CD4-positive, alpha-beta T cell treated with Interleukin-6 for 4 hours (primary cell): ENCODE data around the gene PPP1CC.
"Not testable (repeated sequence)": the region's sequence is repeated elsewhere in the genome, so short reads cannot be mapped to it uniquely, and the experiment has no call there.

ENCODE experiments used
- DNase-seq: peaks from one replicate; pipeline ENCODE4 v3.0.0-alpha.2; 2020; ENCODE audit warnings: mixed read lengths

PPP1CC gene

DNA sequence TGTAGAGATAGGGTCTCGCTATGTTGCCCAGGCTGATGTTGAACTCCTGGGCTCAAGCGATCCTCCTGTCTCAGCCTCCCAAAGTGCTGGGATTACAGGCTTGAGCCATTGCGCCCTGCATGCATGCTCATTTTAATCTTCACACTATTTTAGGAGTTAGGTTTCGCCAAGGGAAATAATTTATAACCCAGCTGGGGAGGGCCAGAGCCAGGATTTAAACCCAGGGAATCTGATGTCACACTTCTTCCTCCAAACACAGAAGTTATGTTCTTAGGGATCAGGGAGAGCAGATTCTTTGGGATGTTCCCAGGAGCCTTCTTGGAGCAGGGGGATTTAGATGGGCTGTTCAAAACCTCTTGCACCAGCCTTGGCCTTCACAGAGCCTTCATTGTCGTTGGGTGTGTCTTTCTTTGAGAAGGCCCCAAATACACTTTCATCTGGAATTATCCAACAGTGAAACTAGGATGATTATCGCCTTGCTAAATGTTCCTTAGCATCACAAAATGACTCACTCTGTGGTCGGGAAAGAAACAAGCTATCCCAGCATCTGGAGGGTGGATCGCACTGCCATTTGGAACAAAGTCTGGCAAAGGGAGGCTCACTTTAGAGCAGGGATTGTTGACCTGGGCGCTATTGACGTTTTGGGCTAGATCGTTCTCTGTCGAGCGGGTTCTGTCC is 8.2 kb upstream of the PPP1CC start:
- no peak for DNase-seq

DNA sequence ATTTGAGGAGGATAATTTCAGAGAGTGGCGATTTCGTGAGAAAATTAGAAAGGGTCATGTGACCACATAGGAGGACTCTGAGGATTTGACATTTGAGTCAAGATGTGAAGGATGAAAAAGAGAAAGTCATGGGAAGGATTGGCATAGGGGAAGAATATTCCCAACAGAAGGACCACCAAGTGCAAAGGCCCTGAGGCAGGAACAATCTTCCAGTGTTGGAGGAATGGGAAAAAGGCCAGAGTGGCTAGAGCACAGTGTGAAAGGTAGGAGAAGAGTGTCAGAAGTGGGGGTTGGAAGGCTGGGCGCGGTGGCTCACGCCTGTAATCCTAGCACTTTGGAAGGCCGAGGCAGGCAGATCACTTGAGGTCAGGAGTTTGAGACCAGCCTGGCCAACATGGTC is 3.9 kb upstream of the PPP1CC start:
- no peak for DNase-seq

DNA sequence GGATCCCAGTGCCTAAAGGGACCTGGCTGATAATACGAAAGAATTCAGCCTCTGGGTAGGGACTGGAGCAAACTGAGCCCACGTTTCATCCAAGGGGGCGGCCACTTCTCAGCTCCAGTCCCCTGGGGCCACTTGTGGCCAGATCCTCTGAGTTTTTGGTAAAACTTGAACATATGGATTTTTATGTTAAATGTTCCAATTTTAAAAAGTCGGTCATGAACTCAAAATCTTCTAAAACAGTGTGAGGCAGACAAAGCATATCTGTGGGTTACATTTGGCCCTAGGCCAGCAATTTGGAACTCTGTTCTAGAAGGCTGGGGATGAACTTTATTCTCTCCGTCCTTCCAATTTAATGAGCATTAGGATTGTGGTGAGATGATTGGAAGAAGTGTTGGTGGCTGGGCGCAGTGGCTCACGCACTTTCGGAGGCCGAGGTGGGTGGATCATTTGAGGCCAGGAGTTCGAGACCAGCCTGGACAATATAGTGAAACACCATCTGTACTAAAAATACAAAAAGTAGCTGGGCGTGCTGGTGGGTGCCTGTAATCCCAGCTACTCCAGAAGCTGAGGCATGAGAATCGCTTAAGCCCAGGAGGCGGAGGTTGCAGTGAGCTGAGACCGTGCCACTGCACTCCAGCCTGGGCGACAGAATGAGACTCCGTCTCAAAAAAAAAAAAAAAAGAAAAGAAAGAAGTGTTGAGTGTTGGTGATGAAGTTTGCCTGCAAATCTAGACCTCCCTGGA is 3.0 kb upstream of the PPP1CC start:
- no peak for DNase-seq

DNA sequence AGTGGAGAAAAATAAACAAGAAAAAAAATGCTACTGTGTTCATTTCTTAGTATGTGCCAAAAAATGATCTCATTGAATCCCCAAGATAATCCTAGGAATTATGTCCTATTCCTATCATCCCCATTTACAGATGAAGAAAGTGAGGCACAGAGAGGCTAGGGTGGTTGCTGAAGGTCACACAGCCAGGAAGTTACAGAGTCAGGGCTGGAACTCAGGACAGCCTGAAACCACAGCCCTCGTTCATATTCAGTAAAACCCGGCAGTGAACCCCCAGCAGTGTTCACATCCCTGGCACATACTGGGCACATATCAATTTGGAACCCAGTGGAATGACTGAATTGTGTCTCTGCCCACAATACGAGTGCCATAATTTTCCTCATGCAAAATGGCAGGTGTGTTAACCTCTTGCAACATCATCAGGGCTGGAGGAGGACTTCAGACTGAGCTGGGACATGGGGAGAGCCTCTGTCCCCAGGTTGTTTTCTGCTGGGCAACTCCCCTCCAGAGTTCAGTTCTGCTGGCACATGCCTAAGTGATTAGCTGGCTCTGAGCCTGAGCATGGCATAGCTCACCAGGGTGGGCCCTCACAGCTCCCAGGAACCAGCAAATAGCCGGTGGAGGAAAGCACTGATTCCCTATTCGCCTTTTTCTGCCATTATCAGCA is 2.0 kb upstream of the PPP1CC start:
- DNase-seq, result no peak

DNA sequence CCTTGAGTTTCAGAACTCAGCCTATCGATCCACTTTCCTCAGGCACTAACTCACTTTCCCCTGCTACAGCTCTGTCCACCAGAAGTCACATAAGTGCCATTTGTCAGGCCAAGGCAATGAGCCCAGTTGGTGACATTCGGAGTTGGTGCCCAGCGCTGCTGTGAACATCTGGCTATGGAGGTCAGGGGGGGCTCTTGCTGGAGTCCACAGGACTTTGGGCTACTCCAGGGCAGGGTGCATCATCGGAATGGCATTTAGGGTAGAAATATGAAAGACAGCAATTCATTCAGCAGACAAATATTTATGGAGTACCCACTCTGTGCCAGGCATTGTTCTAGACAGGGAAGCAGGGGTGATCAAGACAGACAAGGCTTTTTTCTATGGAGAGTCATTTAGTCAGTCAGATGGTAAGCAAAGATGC is 1.5 kb upstream of the PPP1CC start:
- no peak for DNase-seq

DNA sequence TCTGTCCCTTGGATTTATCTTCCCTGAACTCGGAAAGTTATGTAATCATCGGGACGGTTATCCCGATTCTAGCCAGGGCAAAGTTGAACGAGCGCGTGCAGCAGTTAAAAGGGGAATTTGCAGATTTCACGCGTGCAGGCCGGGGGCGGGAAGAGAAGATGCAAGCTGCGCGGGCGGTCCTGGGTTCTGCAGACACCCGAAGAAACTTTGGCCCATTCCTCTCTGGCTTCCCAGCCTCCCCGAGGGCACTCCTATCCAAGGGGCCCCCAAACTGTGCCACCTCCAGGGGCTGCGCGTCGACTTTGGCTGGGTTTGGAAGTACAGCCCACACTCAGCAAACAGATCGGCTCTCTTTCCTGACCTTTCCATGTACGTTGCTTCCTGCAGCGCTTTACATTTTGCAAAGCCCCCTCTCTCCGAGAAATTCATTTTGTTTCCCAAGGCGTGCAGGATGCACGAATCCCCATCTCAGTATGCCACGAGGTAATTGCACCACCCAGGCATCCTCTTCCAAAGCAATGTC is 941 bp upstream of the PPP1CC start:
- DNase-seq, result no peak

DNA sequence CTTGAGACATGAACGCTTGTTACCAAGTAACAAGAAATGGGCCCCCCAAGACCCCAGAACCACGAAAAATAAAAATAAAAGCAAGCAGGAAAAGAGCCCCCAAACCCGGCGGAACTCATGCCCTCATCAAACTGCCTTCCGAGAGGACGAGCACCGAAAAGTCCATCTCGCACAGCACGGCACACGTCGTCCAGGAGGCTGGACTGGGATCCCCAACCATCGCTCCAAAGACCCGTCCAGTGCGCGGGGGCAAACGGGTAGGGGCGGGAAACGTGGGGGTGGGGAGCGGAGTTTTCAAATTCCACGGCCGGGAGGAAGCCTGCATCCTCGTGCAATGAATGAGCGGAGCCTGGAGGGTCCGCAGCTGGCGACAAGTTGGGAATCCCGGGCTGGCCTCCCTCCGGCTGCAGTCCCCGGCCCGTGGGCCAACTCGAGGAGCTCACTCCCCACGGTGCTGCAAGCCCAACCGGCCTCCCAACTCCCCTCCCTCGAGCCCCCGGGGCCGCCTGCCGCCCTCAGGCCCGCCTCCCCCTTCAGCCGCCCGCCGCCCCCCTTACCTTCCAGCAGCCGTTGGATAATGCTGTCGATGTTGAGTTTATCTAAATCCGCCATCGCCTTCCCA is 484 bp downstream of the PPP1CC start:
- DNase-seq, result no peak

DNA sequence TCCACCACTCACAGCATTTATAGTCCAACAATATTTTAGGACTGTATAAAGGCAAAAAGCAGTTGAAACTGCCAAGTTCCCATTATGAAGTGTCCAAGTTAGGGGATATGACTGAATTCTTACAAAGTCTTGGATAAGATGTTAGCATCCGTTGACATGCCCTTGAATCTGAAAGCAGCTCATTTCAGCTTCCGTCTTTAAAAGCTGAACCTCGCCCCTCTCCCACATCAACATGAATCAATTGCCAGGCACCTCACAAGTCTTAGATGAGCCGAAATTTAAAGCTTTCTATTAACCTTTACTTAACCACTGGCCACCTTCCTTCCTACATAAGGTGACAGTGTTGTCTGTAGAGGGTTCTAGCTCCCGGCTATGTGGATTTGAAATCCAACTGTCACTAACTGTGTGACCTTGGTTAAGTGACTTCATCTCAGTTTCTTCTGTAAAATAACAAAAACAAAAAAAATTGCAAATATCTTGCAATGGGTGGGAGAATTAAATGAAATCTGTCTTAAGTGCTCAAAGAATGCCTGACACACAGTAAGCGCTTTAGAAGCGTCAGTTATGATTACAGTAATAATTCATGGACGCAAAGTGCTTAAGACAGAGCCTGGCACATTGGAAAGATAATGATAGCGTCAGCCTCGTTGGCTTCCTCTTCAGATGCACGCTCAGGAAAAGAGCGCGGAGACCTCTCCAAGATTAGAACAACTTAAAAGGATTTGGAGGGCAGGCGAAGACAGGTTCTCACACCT is 1.2 kb downstream of the PPP1CC start:
- DNase-seq, result peak; percentile 40

DNA sequence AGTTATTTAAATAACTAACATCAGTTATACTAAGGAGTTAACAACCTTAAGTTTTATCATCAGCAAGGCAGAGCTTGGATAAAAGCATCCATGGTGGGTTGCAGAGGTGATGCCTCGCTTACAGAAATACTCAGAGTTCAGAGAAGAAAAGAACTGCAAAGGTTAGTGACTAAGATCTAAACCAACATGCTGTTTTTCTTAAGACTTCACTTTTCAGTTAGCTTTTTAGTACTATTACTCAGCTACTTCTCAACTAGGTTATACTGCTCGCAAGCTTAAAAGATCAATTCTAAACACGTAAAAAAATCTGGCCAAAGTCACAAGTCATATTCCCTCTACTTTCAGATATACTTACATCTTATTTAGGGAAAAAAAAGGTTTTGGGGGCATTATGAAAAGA is 2.8 kb downstream of the PPP1CC start:
- no peak for DNase-seq

DNA sequence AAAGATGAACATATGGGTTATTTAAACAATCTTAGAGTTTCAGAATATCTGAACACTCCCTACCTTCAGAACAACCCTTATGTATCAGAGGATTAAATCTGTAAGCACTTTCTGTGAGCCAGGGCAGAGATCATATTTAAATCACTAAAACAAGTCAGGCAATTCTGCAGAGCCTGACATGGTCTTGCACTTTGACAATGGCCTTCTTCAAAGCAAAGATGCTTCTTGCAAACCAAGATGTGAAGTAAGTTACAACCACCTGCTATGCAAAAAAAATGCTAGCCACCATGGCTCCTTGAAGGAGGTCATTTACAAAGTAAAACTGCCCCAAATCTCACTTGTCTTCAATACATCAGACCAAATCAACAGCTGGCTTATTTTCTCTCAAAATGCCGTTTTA is 3.2 kb downstream of the PPP1CC start:
- DNase-seq, result no peak

DNA sequence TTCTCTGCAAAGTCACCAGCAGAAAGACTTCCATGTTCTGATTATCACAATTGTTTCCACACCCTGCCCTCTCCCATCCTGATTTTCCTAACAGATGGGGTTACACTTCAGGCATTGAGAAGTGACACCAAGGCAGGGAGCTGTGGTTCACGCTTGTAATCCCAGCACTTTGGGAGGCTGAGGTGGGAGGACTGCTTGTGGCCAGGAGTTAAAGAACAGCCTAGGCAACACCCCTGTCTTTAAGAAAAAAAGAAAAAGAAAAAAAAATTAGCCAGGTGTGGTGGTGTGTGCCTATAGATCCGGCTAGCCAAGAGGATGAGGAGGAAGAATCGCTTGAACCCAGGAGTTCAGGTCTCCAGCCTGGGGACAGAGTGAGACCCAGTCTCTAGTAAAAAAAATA is 5.2 kb downstream of the PPP1CC start:
- DNase-seq, result no peak

DNA sequence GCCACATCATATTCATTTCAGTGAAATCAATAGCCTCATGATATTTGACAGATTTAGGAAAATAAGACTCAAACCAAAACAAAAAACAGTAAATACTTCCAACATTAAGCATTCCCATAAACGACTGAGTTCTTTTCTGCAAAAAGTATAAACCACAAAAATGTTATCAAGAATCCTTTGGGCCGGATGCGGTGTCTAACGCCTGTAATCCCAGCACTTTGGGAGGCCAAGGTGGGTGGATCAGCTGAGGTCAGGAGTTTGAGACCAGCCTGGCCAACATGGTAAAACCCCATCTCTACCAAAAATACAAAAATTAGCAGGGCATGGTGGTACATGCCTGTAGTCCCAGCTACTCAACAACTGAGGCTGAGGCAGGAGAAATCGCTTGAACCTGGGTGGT is 5.7 kb downstream of the PPP1CC start:
- DNase-seq, result not testable (repeated sequence)

DNA sequence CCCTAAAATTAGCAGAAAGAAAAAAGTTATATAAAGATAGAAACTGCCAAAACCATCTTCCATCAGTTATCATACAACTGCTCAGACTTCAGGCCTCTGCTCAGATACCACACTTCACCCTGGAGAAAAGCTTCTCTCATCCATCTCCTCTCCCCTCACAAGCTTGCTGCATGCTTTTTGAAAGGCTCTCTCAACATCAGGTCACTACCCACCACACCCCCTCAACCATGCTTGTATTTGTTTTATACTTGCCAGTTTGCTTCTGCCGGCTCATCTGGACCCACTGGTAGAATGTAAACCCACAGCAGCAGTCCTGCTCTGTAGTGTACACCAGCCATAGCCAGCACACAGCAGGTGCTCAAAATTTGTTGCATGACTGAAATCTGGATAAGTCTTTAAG is 8.8 kb downstream of the PPP1CC start:
- DNase-seq, result no peak

DNA sequence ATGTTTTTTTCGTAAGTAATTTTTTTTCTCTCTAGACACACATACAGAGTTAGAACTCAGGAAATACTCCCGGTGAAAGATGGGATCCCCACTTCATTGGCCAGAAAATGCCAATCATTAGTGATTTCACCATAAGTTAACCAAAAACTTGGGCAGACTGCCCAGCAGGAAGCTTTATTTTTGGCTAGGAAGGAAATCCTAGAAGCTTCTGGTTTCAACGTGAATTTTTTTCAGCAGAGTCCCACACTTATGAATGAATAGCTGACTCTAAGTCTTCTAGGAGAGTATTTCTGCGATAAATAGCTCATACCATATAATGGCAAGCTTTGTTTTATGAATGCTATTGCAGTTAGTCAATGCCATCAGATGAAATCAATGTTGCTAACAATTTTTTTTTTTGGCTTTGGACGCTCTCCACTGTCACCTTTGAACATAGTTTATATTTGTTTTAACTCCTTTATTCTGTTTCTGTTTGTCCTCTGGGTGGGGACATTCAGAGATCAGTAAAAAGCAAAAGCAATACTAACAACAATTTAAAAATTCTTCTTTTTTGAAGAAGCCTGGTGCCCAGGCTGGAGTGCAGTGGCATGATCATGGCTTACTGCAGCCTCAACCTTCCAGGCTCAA is 9.5 kb downstream of the PPP1CC start:
- no peak for DNase-seq

DNA sequence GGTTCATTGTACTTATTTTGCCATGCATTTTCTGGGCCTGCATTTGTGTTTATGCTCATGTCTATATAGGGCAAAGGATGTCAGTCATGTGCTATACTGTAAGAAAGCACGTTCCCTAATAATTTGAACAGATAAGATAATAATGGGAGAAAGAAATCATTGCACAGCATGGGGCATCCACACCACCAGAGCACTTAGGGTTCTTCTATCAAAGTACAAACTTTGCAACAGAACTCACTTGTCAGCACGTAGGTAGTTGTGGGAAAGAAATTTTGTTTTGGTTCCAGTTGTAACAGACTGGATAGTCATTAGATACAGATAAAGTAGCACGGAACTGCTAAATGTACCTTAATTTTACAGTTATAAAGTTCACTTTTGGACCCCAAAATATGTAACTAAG is 10.1 kb downstream of the PPP1CC start:
- DNase-seq, result no peak

DNA sequence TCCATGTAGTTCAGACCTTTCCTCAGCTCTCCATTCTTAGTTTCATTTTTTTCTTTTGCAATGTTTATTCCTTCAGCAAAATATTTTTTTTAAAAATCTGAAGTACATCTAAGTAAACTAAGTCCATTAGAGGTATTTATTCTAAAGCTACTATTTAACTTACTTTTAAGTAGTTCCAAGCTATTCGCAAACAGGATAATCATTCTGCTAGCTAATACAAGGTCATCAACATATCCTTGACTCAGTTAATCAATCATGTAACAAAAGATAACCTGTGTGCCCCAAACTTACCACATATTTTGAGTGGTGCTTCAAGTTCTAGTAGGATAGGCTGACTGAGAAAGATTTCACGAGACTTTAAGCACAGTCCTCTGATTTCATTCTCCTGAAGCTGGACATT is 11.2 kb downstream of the PPP1CC start:
- DNase-seq, result no peak

DNA sequence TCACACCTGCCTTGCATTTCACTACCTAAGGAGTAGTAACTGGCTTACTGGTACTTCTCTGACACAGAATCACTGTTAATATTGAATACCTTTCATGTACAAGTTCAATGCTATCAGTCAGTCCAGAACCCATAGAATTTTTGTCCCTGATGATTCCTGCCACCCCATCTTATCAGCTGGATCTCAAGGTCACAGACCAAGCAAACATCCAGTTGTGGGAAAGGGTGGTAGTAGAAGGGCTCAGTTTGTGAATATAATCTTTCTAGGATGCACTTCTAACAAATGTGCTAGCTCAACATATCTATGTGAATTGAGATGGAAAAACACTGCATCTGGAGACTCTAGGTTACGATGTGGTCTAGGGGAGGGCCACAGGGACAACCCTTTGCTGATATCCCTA is 14.1 kb downstream of the PPP1CC start:
- no peak for DNase-seq

DNA sequence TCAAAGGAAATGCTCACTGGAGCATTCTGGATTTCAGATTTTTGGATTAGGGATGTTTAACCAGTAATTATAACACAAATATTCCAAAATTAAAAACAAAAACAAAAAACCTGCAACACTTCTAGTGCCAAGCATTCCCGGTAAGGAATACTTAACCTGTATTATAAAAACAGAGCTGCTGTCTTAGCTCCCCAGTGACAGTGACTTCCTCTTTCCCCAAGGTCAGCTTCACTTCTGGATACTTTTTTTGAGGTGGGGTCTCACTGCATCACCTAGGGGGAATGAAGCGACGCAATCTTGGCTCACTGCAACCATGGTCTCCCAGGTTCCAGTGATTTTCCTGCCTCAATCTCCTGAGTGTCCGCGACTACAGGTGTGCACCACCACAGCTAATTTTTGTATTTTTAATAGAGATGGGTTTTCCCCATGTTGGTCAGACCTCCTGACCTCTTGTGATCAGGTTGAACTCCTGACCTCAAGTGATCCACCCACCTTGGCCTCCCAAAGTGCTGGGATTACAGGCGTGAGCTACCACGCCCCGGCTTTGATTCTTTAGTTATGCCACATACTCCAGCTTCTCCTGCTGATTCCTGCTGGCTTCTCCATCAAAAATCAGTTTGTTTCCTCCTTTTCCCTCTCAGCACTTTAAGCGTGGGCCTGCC is 15.9 kb downstream of the PPP1CC start:
- DNase-seq, result no peak

DNA sequence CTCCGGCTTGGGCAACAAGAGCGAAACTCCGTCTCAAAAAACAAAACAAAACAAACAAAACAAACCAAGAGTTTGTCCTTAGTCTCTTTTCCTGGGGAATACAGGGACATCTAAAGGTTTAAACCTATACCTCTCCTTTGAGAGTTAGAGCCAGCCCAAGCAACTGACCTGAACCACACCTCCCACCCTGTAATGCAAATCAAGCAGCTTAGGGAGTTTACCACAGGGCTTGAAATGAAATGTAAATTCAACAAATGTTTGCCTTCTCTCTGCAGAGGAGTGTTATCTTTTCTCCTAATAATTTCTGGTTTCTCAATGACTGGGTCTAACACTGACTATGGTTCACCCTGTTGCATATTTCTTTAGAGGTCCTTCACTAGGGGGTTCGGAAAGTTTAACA is 16.7 kb downstream of the PPP1CC start:
- DNase-seq, result no peak

DNA sequence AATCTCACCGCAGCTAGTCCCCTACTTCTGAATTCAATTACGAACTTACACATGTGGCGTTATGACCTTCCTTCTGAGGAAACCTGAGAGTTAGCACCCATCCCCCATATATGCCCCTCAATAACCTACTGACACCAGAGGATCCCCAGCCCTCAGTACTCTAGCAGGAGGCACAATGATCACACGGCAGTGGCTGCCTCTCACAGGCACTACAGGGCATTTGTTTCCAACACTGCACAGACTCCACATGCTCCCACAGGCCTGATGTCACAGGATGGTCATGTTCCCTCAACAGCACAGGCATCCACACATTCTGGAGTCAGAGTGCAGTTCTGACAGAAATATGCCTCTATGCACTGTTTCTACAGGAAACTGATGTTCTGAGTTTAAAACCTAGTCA is 17.4 kb downstream of the PPP1CC start:
- no peak for DNase-seq

DNA sequence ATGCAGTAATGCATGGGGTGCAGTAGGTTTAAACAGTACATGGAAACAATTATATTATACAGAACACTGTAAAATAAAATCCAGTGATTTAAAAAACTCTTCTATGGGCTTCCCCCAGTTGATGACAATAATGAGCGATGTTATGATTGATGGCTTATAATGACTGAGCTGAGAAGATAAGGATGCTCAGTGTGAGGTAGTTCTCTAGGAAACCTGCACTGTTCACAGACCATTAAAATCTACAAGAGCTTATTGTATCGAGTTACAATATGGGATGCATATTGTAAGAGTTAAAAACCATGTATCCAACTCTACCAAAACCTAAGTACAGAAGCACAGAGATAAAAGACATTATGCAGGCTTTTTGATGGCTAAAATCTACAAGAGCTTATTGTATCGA is 19.8 kb downstream of the PPP1CC start:
- DNase-seq, result not testable (repeated sequence)

DNA sequence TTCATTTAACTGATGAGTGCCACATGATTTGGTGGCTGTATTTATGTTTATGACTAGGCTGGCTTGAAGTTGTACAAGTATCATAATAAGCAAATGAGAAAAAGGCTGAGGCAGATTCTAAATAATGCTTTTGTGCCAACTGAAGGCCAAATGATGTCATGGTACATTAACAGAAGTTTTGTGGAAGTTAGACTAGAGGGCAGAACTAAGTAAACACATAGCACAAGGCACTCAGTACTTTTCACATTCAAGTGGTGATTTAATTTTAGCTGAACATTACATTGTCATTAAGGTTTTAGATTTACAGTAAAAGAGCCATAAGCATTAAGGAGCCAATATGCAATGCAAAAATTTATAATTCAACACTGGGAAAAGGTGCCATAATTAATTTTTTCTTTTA is 21.1 kb downstream of the PPP1CC start:
- DNase-seq, result no peak
